Stomach smooth muscle (tissue), 2 donors: ENCODE results near the gene E2F2.
A peak's percentile ranks its signal among the peaks of the same experiment; 100 is the strongest.

Source experiments
- H3K27ac ChIP-seq: one replicate; pipeline ENCODE4 v1.7.0; 2013; ENCODE audit warnings: mild to moderate bottlenecking, low read length, inconsistent platforms
- H3K27me3 ChIP-seq, 2 donors: one replicate each; pipeline ENCODE4 v1.7.0; 2013; ENCODE audit warnings: low read length in 2 of 2; ENCODE audit not compliant: insufficient read depth in 2 of 2, control insufficient read depth in 1 of 2
- H3K36me3 ChIP-seq, 2 donors: one replicate each; pipeline ENCODE4 v1.7.0; 2013; ENCODE audit warnings: low read length in 2 of 2; ENCODE audit not compliant: control insufficient read depth in 2 of 2, insufficient read depth in 2 of 2
- H3K4me1 ChIP-seq: one replicate; pipeline ENCODE4 v1.7.0; 2013; ENCODE audit warnings: low read length; ENCODE audit not compliant: control insufficient read depth, insufficient read depth
- H3K4me3 ChIP-seq, 2 donors: one replicate each; pipeline ENCODE4 v1.7.0; 2013; ENCODE audit warnings: low read length in 2 of 2
- H3K9ac ChIP-seq, 2 donors: one replicate each; pipeline ENCODE4 v1.7.0; 2013; ENCODE audit warnings: low read length in 2 of 2, mild to moderate bottlenecking in 1 of 2
- H3K9me3 ChIP-seq, 2 donors: one replicate each; pipeline ENCODE4 v1.7.0; 2013; ENCODE audit warnings: low read length in 2 of 2; ENCODE audit not compliant: control insufficient read depth in 2 of 2
- donor health status: healthy.
- donor health status: Pancreatic carcinoma.

E2F2 gene

GRCh38 chr1:23492132-23492720 lies 38.8 kb downstream of the E2F2 start:
- Histone ChIP-seq H3K4me1 (peaks cover 2% of the 10 kb centered on the region), H3K4me3 (no peak overlapping the region), H3K36me3 (no peaks in the 10 kb centered on the region), H3K27ac (no peak overlapping the region), H3K27me3 (no peaks in the 10 kb centered on the region), H3K9ac (no peak overlapping the region), H3K9me3 (no peaks in the 10 kb centered on the region)

GRCh38 chr1:23489842-23490241 lies 41.2 kb downstream of the E2F2 start:
- Histone ChIP-seq H3K27me3 (no peaks in the 10 kb centered on the region), H3K27ac (no peak overlapping the region), H3K36me3 (no peaks in the 10 kb centered on the region), H3K9me3 (no peaks in the 10 kb centered on the region), H3K4me1 (peaks cover under 1% of the 10 kb centered on the region), H3K9ac (no peak overlapping the region), H3K4me3 (no peak overlapping the region)

DNA sequence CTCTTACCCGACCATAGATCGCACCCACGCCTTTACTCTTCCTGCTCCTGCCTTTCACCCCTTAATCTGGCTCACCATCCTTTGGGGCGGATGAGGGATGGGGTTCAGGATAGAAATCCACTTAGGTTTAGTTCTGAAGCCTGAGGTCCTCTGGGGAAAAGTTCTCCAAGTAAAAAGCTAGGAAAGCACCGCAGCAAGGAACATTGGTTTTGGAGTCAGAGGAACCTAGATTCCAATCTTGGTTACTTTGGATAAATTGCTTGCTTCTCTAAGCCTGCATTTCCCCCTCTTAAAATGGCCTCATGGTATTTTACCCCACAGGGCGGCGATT lies 46.1 kb downstream of the E2F2 start:
- Histone ChIP-seq H3K9me3 (no peaks in the 10 kb centered on the region), H3K9ac (peak overlapping the region in 1 of 2 donors; percentile 8), H3K36me3 (peaks cover 0 to 2% of the 10 kb centered on the region in 2 donors), H3K27me3 (no peaks in the 10 kb centered on the region), H3K4me1 (peaks cover 16% of the 10 kb centered on the region), H3K27ac (no peak overlapping the region), H3K4me3 (peak overlapping the region; percentile 57 to 74)

DNA sequence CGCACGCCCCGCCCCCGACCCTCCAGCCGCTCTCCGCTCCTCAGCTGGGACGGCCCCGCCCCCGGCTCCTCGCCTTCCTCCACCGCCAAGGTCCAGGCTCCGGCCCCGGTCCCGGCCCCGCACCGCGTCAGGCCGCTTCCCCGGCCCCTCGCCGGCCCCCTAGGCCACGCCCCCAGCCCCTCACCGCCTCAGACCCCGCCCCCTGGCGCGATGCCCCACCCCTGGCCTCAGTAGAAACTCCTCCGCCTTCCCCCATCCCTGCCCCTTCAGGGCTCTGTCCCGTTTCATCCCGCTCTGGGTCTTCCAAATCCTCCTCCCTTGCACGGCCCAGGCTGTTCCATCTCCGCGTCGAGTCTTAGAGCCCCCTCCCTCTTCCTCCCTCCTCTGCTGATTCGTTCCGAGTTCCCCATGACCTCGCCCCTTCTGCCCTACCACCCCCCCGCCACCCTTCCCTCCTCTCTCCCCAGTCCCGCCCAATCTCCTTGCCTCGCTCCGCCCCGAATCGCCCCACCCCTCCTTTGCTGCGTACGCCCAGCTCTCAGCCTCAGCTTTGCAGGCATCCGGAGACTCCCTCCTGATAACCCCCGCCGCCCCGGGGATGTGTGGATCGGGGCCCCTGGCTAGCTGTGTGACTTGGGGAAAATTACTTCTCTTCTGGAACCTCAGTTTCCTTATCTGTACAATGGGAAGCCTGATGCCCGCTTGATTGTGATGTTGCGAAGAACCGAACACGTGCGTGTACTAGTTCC lies 46.6 kb downstream of the E2F2 start:
- Histone ChIP-seq H3K9ac (peak overlapping the region; percentile 8 to 29), H3K27ac (peak overlapping the region; percentile 49), H3K4me3 (peak overlapping the region; percentile 57 to 87), H3K4me1 (peaks cover 16% of the 10 kb centered on the region), H3K36me3 (peaks cover 0 to 2% of the 10 kb centered on the region in 2 donors), H3K27me3 (no peaks in the 10 kb centered on the region), H3K9me3 (no peaks in the 10 kb centered on the region)

DNA sequence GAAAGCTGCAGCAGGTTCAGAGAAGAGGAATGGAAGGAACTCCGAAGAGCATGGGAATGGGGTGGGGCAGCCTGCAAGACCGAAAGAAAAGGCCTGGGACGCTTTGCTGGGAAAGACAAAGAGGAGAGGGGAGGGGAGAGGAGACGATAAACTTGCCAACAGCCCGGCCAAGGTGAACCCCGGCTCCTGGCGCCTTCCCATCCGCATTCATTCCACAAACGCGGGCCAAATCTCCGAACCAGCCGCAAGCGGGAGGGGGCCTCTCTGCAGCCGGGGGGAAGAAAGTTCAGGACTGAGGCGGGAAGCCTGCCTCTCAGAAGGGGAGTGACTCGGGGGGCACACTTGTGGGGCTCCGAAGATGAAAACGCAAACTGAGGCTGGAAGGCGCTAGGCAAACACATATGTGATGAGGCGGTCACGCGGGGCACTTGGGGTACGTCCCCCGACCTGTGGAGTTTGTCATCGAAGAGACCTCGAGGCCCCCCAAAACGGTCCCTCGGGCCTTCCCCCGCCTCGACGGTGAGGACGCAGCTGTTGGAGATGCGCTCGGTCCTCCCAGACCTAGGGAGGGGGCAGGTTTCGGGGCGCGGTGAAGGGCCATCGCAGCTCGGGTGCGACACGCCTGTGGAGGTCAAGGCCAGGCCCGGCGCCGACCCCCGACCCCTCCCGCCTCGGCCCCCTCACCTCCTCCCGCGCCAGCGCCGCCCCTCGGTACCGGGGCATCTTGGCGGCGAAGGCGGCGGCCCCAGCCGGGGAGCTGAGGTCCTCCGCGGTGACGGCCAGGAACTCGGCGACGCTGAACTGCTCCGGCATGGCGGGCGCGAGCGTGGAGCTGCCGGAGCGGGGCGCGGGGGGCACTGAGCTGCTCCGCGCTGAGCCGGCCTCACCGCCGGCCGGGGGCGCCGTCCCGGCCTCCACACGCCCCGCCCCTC lies 47.4 kb downstream of the E2F2 start, which contains the start of gene ASAP3:
Gene ASAP3, minus strand, starts transcription at position 859 of the 932 bp plus-strand sequence. Its CDS starts 46 bp downstream, at position 813.
- H3K4me1 ChIP-seq, result peaks cover 20% of the 10 kb centered on the region
- H3K4me3 ChIP-seq, result peak within 1 kb of the TSS; percentile 81 to 87
- H3K9ac ChIP-seq, result peak within 1 kb of the TSS; percentile 58 to 65
- H3K27me3 ChIP-seq, result no peaks in the 10 kb centered on the region
- H3K9me3 ChIP-seq, result no peaks in the 10 kb centered on the region
- peak within 1 kb of the TSS; percentile 64 for H3K27ac ChIP-seq
- H3K36me3 ChIP-seq, result peaks cover 0 to 2% of the 10 kb centered on the region in 2 donors

GRCh38 chr1:23481904-23482303 lies 49.1 kb downstream of the E2F2 start:
- no peaks in the 10 kb centered on the region for H3K27me3 ChIP-seq
- peaks cover 20% of the 10 kb centered on the region for H3K4me1 ChIP-seq
- no peaks in the 10 kb centered on the region for H3K9me3 ChIP-seq
- no peak overlapping the region for H3K9ac ChIP-seq
- H3K27ac ChIP-seq, result peak overlapping the region; percentile 18
- peaks cover 0 to 2% of the 10 kb centered on the region in 2 donors for H3K36me3 ChIP-seq
- no peak overlapping the region for H3K4me3 ChIP-seq

- Histone ChIP-seq H3K36me3 (peaks cover 0 to 2% of the 10 kb centered on the region in 2 donors), H3K27me3 (no peaks in the 10 kb centered on the region), H3K4me3 (no peak overlapping the region), H3K27ac (peak overlapping the region; percentile 18), H3K4me1 (peaks cover 20% of the 10 kb centered on the region), H3K9me3 (no peaks in the 10 kb centered on the region), H3K9ac (no peak overlapping the region)
Measured at GRCh38 chr1:23481026-23481597, 49.9 kb downstream of the E2F2 start.

DNA sequence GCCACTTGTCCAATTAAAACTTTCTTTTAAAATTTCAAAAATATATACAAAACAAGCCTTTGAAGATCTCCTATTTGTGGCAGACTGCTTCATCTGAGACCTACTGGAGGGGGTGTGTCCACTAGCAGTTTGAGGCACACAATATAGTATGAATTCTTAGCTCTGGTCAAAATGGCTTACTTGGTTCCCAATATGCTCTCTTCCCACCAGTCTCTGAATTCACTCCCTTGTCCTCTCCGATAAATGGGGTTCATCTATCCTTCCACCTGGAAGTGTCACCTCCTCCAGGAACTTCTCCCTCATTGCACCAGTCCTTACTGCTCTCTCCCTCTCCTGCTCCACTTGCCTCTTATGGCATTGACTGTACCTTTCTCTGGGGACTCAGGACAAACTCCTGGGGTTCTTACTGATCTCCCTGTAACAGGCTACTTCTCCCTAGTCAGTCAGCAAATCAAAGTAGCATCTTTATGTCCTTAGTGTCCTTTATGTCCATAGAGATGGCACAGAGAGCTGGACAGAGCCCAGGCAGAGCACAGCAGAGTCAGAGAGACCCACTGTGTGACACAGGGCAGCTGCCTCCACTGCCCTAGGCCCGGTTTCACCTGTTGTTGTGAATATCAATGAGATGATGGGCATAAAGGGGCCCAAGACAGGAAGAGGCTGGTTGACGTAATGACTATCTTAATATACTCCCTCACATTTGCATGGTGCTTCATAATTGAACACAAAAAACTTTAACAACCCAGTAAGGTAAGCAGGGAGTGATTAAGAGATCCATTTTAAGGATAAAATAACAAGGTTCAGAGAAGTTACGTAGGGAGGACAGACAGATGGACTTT lies 50.6 kb downstream of the E2F2 start:
- Histone ChIP-seq H3K27me3 (no peaks in the 10 kb centered on the region), H3K9me3 (no peaks in the 10 kb centered on the region), H3K27ac (no peak overlapping the region), H3K36me3 (peaks cover 0 to 2% of the 10 kb centered on the region in 2 donors), H3K9ac (no peak overlapping the region), H3K4me3 (no peak overlapping the region), H3K4me1 (peaks cover 20% of the 10 kb centered on the region)

DNA sequence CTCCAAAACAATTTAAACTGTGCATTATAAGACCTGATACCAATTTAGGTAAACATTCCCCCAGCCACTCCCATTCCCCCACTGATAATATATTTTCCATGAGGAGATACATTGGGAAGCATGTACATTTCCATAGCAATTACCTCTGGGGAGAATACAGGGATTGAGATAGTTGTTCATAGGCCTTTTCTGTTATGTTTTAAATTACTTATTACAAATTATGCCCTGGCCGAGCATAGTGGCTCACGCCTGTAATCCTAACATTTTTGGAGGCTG lies 51.4 kb downstream of the E2F2 start:
- H3K4me3 ChIP-seq, result no peak overlapping the region
- H3K4me1 ChIP-seq, result peaks cover 16% of the 10 kb centered on the region
- H3K27ac ChIP-seq, result no peak overlapping the region
- H3K9ac ChIP-seq, result no peak overlapping the region
- peaks cover 0 to 2% of the 10 kb centered on the region in 2 donors for H3K36me3 ChIP-seq
- no peaks in the 10 kb centered on the region for H3K9me3 ChIP-seq
- H3K27me3 ChIP-seq, result no peaks in the 10 kb centered on the region
